ENCODE data around the gene APLF.

DNA sequence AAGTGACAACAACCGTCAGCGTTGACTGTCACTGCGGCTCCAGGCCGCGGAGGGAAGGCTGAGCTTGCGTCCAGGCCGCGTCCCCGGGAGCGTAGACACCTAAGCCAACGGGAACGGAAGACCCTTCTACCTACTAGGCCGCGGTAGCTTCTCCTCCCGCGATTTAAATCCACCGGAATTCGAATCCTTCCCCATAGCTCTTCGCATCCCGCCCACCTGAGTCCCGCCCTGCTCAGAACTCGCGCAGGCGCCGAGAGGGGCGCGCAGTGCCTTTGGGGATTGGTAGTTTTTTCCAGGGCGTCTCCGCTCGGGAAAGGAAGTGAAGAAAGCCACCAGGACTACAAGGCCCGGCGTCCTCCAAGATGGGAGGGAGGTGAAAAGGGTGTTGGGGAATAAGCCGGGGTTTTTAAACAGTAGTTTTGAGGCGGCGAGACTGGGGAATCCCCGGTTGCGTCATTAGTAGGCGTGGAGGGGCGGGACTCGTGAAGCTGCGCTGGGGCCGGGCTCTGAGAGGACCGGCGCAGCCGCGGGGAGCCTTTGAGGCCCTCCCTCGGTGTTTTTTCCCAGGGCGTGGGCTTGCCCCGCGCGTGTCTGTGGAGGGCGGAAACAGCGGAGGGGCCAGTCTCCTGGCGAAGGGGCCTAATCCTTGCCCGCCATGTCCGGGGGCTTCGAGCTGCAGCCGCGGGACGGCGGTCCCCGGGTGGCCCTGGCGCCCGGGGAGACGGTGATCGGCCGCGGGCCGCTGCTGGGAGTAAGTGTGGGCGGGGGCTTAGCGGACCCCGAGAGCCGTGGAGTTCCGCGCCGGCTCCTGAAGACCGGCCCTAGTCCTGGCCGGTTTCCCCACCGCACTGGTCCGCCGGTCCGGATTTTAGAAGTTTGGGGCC is at the start of gene APLF, which contains the start of gene FBXO48:
- TF ChIP-seq, protein P1, sequence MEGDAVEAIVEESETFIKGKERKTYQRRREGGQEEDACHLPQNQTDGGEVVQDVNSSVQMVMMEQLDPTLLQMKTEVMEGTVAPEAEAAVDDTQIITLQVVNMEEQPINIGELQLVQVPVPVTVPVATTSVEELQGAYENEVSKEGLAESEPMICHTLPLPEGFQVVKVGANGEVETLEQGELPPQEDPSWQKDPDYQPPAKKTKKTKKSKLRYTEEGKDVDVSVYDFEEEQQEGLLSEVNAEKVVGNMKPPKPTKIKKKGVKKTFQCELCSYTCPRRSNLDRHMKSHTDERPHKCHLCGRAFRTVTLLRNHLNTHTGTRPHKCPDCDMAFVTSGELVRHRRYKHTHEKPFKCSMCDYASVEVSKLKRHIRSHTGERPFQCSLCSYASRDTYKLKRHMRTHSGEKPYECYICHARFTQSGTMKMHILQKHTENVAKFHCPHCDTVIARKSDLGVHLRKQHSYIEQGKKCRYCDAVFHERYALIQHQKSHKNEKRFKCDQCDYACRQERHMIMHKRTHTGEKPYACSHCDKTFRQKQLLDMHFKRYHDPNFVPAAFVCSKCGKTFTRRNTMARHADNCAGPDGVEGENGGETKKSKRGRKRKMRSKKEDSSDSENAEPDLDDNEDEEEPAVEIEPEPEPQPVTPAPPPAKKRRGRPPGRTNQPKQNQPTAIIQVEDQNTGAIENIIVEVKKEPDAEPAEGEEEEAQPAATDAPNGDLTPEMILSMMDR (IDR thresholded peaks at IDR 0.05): no peak
- peak; percentile 43 to 67 for TF ChIP-seq POLR2A (IDR thresholded peaks at IDR 0.05)

Measured in tibial nerve (tissue), 3 donors.